Nephron (organoid): ENCODE results near the gene TSPAN15.

ENCODE experiments used
- H3K27ac Mint-ChIP-seq, 3 experiments: 2 replicates each; pipeline ENCODE4 v1.8.0; 2020; ENCODE audit warnings: mixed read lengths in 3 of 3, mild to moderate bottlenecking in 2 of 3, moderate library complexity in 1 of 3
- H3K27me3 Mint-ChIP-seq: 2 replicates; pipeline ENCODE4 v1.8.0; 2021; ENCODE audit warnings: low read depth, mild to moderate bottlenecking, moderate library complexity, mixed read lengths
- H3K36me3 Mint-ChIP-seq: 2 replicates; pipeline ENCODE4 v1.8.0; 2020; ENCODE audit warnings: low read depth, mixed read lengths
- H3K4me1 Mint-ChIP-seq: 2 replicates; pipeline ENCODE4 v1.8.0; 2020; ENCODE audit warnings: mixed read lengths
- H3K4me3 Mint-ChIP-seq, 3 experiments: 2 replicates each; pipeline ENCODE4 v1.8.0; 2020; ENCODE audit warnings: mild to moderate bottlenecking in 3 of 3, mixed read lengths in 3 of 3, moderate library complexity in 2 of 3
- H3K9me3 Mint-ChIP-seq: 2 replicates; pipeline ENCODE4 v1.8.0; 2020; ENCODE audit warnings: mixed read lengths
- CTCF ChIP-seq, 3 experiments: fragments of 200-600 bp; sonication (generic); IDR thresholded peaks; one replicate each; pipeline ENCODE4 v1.5.0; 2021; ENCODE audit warnings: antibody characterized with exemption in 3 of 3; ENCODE audit not compliant: unreplicated experiment in 3 of 3

Gene TSPAN15

GRCh38 chr10:69435966-69436520, 15.2 kb upstream of the TSPAN15 start:
- no peak for TF ChIP-seq CTCF (IDR thresholded peaks at IDR 0.05; ENCODE audit: unreplicated experiment in 3 of 3)
- peaks cover 30% of the 10 kb centered on the region for H3K4me1 Mint-ChIP-seq
- no peak overlapping the region for H3K4me3 Mint-ChIP-seq
- H3K36me3 Mint-ChIP-seq: no peaks in the 10 kb centered on the region
- peaks cover 4% of the 10 kb centered on the region for H3K9me3 Mint-ChIP-seq
- no peaks in the 10 kb centered on the region for H3K27me3 Mint-ChIP-seq
- H3K27ac Mint-ChIP-seq: no peak overlapping the region

GRCh38 chr10:69437321-69438259, 13.7 kb upstream of the TSPAN15 start:
- Mint-ChIP-seq H3K4me1 (peaks cover 30% of the 10 kb centered on the region), H3K27me3 (peaks cover 4% of the 10 kb centered on the region), H3K4me3 (no peak overlapping the region), H3K27ac (peak overlapping the region; percentile 43 to 73 (median 56)), H3K36me3 (no peaks in the 10 kb centered on the region), H3K9me3 (peaks cover 4% of the 10 kb centered on the region)
- TF ChIP-seq CTCF (IDR thresholded peaks at IDR 0.05; ENCODE audit: unreplicated experiment in 3 of 3): no peak

GRCh38 chr10:69438536-69439349, 12.5 kb upstream of the TSPAN15 start:
- peak overlapping the region; percentile 43 to 73 (median 56) for H3K27ac Mint-ChIP-seq
- no peaks in the 10 kb centered on the region for H3K36me3 Mint-ChIP-seq
- peaks cover 4% of the 10 kb centered on the region for H3K27me3 Mint-ChIP-seq
- H3K9me3 Mint-ChIP-seq: peaks cover 4% of the 10 kb centered on the region
- no peak overlapping the region for H3K4me3 Mint-ChIP-seq
- no peak for TF ChIP-seq CTCF (IDR thresholded peaks at IDR 0.05; ENCODE audit: unreplicated experiment in 3 of 3)
- H3K4me1 Mint-ChIP-seq: peaks cover 30% of the 10 kb centered on the region

- Mint-ChIP-seq H3K4me3 (no peak overlapping the region), H3K4me1 (peaks cover 30% of the 10 kb centered on the region)
- no peak for TF ChIP-seq CTCF (IDR thresholded peaks at IDR 0.05; ENCODE audit: unreplicated experiment in 3 of 3)
These were observed 11.9 kb upstream of the TSPAN15 start for GRCh38 chr10:69439350-69439739.

GRCh38 chr10:69439813-69440506, 11.3 kb upstream of the TSPAN15 start:
- Mint-ChIP-seq H3K27me3 (peaks cover 4% of the 10 kb centered on the region), H3K27ac (peak overlapping the region in 1 of 3 experiments; percentile 43), H3K4me3 (no peak overlapping the region), H3K9me3 (no peaks in the 10 kb centered on the region), H3K36me3 (no peaks in the 10 kb centered on the region), H3K4me1 (peaks cover 30% of the 10 kb centered on the region)
- no peak for TF ChIP-seq CTCF (IDR thresholded peaks at IDR 0.05; ENCODE audit: unreplicated experiment in 3 of 3)

More at GRCh38 chr10:69439350-69439739, 11.9 kb upstream of the TSPAN15 start:
- H3K27me3 Mint-ChIP-seq: peaks cover 4% of the 10 kb centered on the region
- H3K27ac Mint-ChIP-seq: peak overlapping the region; percentile 43 to 73 (median 56)
- H3K36me3 Mint-ChIP-seq: no peaks in the 10 kb centered on the region
- H3K9me3 Mint-ChIP-seq: peaks cover 3% of the 10 kb centered on the region
